ENCODE results near the gene TTPAL. TPM values are rescaled to one million over a fixed set of nuclear protein-coding genes. Genes with fewer than 3 reads are reported as not detected.

Gene TTPAL
- total and polyA plus RNA-seq, 10 of the 15 experiments (the other 5 are each of a cell fraction or from before 2014, with no cell fraction given): 4.0 to 24.0 (median 9.3) TPM

DNA sequence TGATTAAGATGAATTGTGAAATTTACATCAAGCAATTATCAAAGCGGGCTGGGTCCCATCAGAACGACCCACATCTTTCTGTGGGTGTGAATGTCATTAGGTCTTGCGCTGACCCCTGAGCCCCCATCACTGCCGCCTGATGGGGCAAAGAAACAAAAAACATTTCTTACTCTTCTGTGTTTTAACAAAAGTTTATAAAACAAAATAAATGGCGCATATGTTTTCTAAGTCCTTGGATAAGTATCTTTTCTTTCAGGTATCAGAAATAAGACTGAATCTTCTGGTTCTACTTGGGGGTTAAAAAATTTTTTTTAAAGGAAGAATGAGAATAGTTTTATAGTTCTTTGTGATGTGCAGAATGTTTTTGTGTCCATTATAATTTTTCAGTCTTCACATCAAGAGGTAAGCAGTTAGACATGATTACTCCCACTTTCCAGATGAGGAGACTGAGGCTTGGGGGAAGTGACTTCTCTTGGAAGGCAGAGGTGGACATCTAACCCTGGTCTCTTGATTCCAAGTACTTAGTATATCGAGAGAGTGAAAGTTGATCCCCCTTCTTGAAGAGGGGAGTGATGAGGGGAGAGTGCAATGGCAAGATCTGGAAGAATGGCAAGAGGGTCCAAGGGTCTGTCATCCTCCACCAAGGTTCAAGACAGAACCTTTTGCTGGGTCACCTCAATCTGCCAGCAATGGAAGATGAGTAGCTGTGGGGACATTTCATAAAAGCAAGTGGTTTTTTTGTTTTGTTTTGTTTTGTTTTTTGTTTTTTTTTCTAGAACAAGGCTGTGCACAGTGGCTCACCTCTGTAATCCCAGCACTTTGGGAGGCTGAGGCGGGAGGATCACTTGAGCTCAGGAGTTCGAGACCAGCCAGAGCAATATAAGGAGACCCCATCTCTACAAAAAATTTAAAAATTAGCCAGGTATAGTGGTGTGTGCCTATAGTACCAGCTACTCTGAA lies 42.8 kb upstream of the TTPAL start:
- H3K4me1 ChIP-seq (ENCODE audit: control insufficient read depth, insufficient read depth, low read length): no peaks in the 10 kb centered on the region
- 25% methylated on average over 8 of the region's 8 CpGs for WGBS (ENCODE audit: insufficient coverage, insufficient replicate concordance, low lambda C conversion rate, missing lambda C conversion rate)
- H3K27me3 ChIP-seq (replicated peaks in 1 of 2; ENCODE audit: control insufficient read depth in 2 of 2, insufficient read depth in 2 of 2, low read length in 1 of 2): peaks cover 0 to 2% of the 10 kb centered on the region in 2 experiments; a peak in 1 of 4 replicates
- no peak overlapping the region for H3K4me3 ChIP-seq
- POLR2A ChIA-PET: no interaction called here
- no peak for ATAC-seq
- H3K79me2 ChIP-seq (ENCODE audit: control insufficient read depth, insufficient read depth, low read length): no peaks in the 10 kb centered on the region
- H3K27ac ChIP-seq (ENCODE audit: control insufficient read depth, insufficient read depth): no peak overlapping the region
- no peak overlapping the region for H3K9ac ChIP-seq (ENCODE audit: control insufficient read depth, insufficient read depth, low read length)
- no peak for TF ChIP-seq EZH2 (IDR thresholded peaks at IDR 0.05; ENCODE audit: borderline replicate concordance, control insufficient read depth, low read depth, low read length)
- TF ChIP-seq, protein P1, sequence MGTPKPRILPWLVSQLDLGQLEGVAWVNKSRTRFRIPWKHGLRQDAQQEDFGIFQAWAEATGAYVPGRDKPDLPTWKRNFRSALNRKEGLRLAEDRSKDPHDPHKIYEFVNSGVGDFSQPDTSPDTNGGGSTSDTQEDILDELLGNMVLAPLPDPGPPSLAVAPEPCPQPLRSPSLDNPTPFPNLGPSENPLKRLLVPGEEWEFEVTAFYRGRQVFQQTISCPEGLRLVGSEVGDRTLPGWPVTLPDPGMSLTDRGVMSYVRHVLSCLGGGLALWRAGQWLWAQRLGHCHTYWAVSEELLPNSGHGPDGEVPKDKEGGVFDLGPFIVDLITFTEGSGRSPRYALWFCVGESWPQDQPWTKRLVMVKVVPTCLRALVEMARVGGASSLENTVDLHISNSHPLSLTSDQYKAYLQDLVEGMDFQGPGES (IDR thresholded peaks at IDR 0.05): no peak
- no peak for TF ChIP-seq ATF3 (IDR thresholded peaks at IDR 0.05; ENCODE audit: borderline replicate concordance, extremely low read depth, low read depth, low read length)
- H3K36me3 ChIP-seq (ENCODE audit: control insufficient read depth in 2 of 2, insufficient read depth in 2 of 2, low read length in 1 of 2): no peaks in the 10 kb centered on the region
- BruUV-seq (replicated peaks): no TSS peak
- intact Hi-C loops (cut with micrococcal nuclease; ENCODE audit: unreplicated experiment) (no loop called here), in situ Hi-C loops (cut with MboI) (no loop called here)
- SMC1A ChIA-PET (ENCODE audit: uncharacterized antibody, unreplicated experiment): no interaction called here
- no peak for FAIRE-seq
- H2AFZ ChIP-seq (ENCODE audit: control insufficient read depth, low read depth, low read length): no peak overlapping the region
- RAD21 ChIA-PET (ENCODE audit: unreplicated experiment): interaction anchor here (0.7 kb wide), 1 partner anchor 186 kb away, joined by 3 read pairs; the partner anchor contains the start of gene GDAP1L1
- no peaks in the 10 kb centered on the region for H4K20me1 ChIP-seq (ENCODE audit: control insufficient read depth, insufficient read depth)
- CTCF ChIA-PET: no interaction called here
- DNase-seq (ENCODE audit: low read depth, low spot score): no peak
- H3K4me2 ChIP-seq (ENCODE audit: control insufficient read depth, insufficient read depth): no peak overlapping the region
- H3K9me3 ChIP-seq (replicated peaks; ENCODE audit: control insufficient read depth, insufficient read depth, low read length): no peaks in the 10 kb centered on the region

Data from GM12878 (cell line).